ENCODE measurements around the gene TXNDC15. TPM values are rescaled to one million over a fixed set of nuclear protein-coding genes. Genes with fewer than 3 reads are reported as not detected.

Gene TXNDC15
- total and polyA plus RNA-seq, 12 donors = 56.4 to 267 (median 101) TPM

DNA sequence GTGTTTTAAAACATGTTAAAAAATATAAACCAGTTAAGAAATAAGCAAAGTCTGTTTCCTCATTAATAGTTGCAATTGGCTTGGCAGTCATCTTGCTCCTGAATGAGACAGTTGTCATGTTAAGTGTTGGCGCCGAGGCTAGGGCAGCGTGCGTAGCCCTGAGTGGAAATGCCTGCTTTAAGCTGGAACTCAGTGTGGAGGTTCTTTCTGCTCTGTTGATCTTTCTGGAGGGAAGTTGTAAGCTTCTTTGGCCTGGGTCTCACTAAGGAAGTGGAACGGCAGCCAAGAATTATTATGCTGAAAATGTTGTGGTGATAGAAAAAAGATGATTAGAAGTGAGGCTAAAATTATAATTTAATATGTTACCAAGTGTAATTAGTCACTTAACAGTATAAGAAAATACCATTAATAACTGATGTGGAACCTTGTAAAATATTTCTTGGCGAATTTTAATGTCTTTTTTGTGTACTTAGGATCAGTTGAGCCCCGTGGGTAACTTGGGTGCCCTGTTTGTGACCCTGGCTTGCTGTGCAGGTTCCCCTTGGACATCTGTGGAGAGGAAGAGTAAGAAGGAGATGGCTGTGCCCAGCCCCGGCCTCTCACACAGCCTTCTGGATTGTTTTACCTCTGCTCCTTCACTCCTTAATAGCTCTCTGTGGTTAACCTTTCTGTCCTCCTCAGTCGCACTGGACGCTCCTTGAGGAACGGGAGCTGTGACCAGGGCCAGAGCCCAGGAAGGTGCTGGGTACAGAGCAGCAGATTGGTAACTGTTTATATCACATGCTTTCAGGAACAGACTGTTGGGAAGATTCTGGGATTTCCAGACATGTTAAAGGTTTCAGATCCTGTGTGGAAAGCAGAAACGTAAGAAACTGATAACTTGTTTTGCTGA is 61.8 kb downstream of the TXNDC15 start:
- intact Hi-C loops (cut with DNase I) = no loop called here
- 79 to 86% (median 85%) methylated on average over 12 of the region's 12 CpGs for WGBS, 4 donors
- DNase-seq = no peak
- H3K36me3 ChIP-seq (replicated peaks in 1 of 2) = no peaks in the 10 kb centered on the region
- no peaks in the 10 kb centered on the region for H3K9me3 ChIP-seq (replicated peaks in 1 of 3)
- TF ChIP-seq POLR2A (IDR thresholded peaks at IDR 0.05) = no peak
- TF ChIP-seq, protein P1, sequence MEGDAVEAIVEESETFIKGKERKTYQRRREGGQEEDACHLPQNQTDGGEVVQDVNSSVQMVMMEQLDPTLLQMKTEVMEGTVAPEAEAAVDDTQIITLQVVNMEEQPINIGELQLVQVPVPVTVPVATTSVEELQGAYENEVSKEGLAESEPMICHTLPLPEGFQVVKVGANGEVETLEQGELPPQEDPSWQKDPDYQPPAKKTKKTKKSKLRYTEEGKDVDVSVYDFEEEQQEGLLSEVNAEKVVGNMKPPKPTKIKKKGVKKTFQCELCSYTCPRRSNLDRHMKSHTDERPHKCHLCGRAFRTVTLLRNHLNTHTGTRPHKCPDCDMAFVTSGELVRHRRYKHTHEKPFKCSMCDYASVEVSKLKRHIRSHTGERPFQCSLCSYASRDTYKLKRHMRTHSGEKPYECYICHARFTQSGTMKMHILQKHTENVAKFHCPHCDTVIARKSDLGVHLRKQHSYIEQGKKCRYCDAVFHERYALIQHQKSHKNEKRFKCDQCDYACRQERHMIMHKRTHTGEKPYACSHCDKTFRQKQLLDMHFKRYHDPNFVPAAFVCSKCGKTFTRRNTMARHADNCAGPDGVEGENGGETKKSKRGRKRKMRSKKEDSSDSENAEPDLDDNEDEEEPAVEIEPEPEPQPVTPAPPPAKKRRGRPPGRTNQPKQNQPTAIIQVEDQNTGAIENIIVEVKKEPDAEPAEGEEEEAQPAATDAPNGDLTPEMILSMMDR (IDR thresholded peaks at IDR 0.05) = no peak
- H3K4me1 ChIP-seq (replicated peaks in 1 of 2) = no peaks in the 10 kb centered on the region
- H3K4me3 ChIP-seq = no peak overlapping the region
- H3K27ac ChIP-seq = no peak overlapping the region
- no peaks in the 10 kb centered on the region for H3K27me3 ChIP-seq

- intact Hi-C loops (cut with DNase I) = no loop called here
- Histone ChIP-seq H3K4me1 (replicated peaks in 1 of 2) (no peaks in the 10 kb centered on the region), H3K27ac (no peak overlapping the region), H3K27me3 (no peaks in the 10 kb centered on the region), H3K4me3 (no peak overlapping the region), H3K9me3 (replicated peaks in 1 of 3) (no peaks in the 10 kb centered on the region), H3K36me3 (replicated peaks in 1 of 2) (no peaks in the 10 kb centered on the region)
- TF ChIP-seq, protein P1 (IDR thresholded peaks at IDR 0.05) = no peak
- no peak for TF ChIP-seq POLR2A (IDR thresholded peaks at IDR 0.05)
- no peak for DNase-seq
- 89 to 95% (median 91%) methylated on average over 8 of the region's 8 CpGs for WGBS, 4 donors
These were observed 63.4 kb downstream of the TXNDC15 start for GRCh38 chr5:134937526-134937925.

DNA sequence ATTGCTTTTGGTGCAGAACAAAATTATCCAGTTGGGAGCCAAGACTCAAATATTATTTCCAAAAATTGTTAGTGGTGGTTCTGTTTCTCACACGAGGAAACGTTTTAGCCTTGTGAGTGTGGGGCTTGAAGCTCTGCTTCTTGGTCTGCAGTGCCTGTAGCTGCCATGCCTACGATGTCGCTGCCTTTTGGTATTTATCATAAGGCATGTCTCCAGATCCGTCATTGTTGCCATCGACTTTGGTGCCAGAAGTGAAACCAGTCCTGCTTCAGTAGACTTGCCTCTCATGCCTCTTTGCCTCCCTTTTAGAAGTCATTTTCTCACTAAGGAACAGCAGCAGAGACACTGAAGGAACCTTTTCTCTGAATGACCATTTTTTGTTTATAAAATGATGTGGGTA is 63.9 kb downstream of the TXNDC15 start:
- H3K27me3 ChIP-seq = no peaks in the 10 kb centered on the region
- no peaks in the 10 kb centered on the region for H3K9me3 ChIP-seq (replicated peaks in 1 of 3)
- H3K4me3 ChIP-seq = no peak overlapping the region
- H3K27ac ChIP-seq = no peak overlapping the region
- H3K4me1 ChIP-seq (replicated peaks in 1 of 2) = no peaks in the 10 kb centered on the region
- DNase-seq = no peak
- WGBS, 4 donors = 90 to 94% (median 94%) methylated on average over 6 of the region's 6 CpGs
- TF ChIP-seq, protein P1 (IDR thresholded peaks at IDR 0.05) = no peak
- no peak for TF ChIP-seq POLR2A (IDR thresholded peaks at IDR 0.05)
- H3K36me3 ChIP-seq (replicated peaks in 1 of 2) = no peaks in the 10 kb centered on the region
- intact Hi-C loops (cut with DNase I) = no loop called here

GRCh38 chr5:134939500-134939899 is 65.3 kb downstream of the TXNDC15 start:
- Histone ChIP-seq H3K27ac (no peak overlapping the region), H3K27me3 (no peaks in the 10 kb centered on the region), H3K9me3 (replicated peaks in 1 of 3) (no peaks in the 10 kb centered on the region), H3K36me3 (replicated peaks in 1 of 2) (no peaks in the 10 kb centered on the region), H3K4me3 (no peak overlapping the region), H3K4me1 (replicated peaks in 1 of 2) (no peaks in the 10 kb centered on the region)
- intact Hi-C loops (cut with DNase I) = no loop called here
- TF ChIP-seq POLR2A (IDR thresholded peaks at IDR 0.05) = no peak
- TF ChIP-seq, protein P1 (IDR thresholded peaks at IDR 0.05) = no peak
- 94 to 100% (median 96%) methylated on average over 1 of the region's 1 CpG for WGBS, 4 donors
- no peak for DNase-seq

All from adrenal gland (tissue), 12 donors.